Choroid plexus epithelial cell (primary cell): ENCODE data around the gene MVB12A.

Experiments used
- DNase-seq: peaks from one replicate; pipeline ENCODE4 v3.0.0-alpha.2; 2010; ENCODE audit warnings: low read depth
- H3K4me3 ChIP-seq: 2 replicates; pipeline ENCODE4 v1.5.1; 2011; ENCODE audit warnings: low read depth, mild to moderate bottlenecking, control low read depth, low read length, moderate library complexity
- TF ChIP-seq, protein P1 (sequence below): conservative IDR thresholded peaks from 2 replicates; pipeline ENCODE4 v1.5.1; 2011; ENCODE audit warnings: low read depth, mild to moderate bottlenecking, control low read depth, inconsistent platforms, low read length, moderate library complexity

The MVB12A gene

GRCh38 chr19:17471410-17472125, 51.7 kb downstream of the MVB12A start:
- TF ChIP-seq, protein P1, sequence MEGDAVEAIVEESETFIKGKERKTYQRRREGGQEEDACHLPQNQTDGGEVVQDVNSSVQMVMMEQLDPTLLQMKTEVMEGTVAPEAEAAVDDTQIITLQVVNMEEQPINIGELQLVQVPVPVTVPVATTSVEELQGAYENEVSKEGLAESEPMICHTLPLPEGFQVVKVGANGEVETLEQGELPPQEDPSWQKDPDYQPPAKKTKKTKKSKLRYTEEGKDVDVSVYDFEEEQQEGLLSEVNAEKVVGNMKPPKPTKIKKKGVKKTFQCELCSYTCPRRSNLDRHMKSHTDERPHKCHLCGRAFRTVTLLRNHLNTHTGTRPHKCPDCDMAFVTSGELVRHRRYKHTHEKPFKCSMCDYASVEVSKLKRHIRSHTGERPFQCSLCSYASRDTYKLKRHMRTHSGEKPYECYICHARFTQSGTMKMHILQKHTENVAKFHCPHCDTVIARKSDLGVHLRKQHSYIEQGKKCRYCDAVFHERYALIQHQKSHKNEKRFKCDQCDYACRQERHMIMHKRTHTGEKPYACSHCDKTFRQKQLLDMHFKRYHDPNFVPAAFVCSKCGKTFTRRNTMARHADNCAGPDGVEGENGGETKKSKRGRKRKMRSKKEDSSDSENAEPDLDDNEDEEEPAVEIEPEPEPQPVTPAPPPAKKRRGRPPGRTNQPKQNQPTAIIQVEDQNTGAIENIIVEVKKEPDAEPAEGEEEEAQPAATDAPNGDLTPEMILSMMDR: no peak
- H3K4me3 ChIP-seq: peak overlapping the region; percentile 78
- DNase-seq: no peak

GRCh38 chr19:17473041-17473440, 53.2 kb downstream of the MVB12A start:
- H3K4me3 ChIP-seq: no peak overlapping the region
- TF ChIP-seq, protein P1: peak; percentile 10
- DNase-seq: peak; percentile 93
